Measurements from ENCODE around the gene MSLN. TPM values are rescaled to one million over a fixed set of nuclear protein-coding genes. Genes with fewer than 3 reads are reported as not detected.

Gene MSLN
- total and polyA plus RNA-seq, 2 experiments from 2014 or later = 0.10 TPM; not detected in 1

GRCh38 chr16:779561-779960 is 19.0 kb downstream of the MSLN start:
- Histone ChIP-seq H4K20me1 (replicated peaks; ENCODE audit: insufficient read depth) (no peaks in the 10 kb centered on the region), H3K4me2 (no peak overlapping the region), H3K79me2 (replicated peaks; ENCODE audit: insufficient read depth) (no peaks in the 10 kb centered on the region), H3F3A (replicated peaks; ENCODE audit: low read depth) (peaks cover 3% of the 10 kb centered on the region; the same call in 1 of the 2 replicates), H2AFZ (no peak overlapping the region), H3K9me2 (ENCODE audit: insufficient read depth) (no peaks in the 10 kb centered on the region), H3K27ac (ENCODE audit: low read depth) (no peak overlapping the region), H3K4me1 (ENCODE audit: insufficient read depth) (no peaks in the 10 kb centered on the region), H3K27me3 (ENCODE audit: insufficient read depth) (no peaks in the 10 kb centered on the region), H3K36me3 (ENCODE audit: insufficient read depth) (no peaks in the 10 kb centered on the region), H3K4me3 (no peak overlapping the region)
- Mint-ChIP-seq H3K27me3 (ENCODE audit: insufficient read depth, low read depth, poor library complexity) (peaks cover 7% of the 10 kb centered on the region), H3K4me1 (no peaks in the 10 kb centered on the region), H3K4me3 (no peak overlapping the region), H3K36me3 (ENCODE audit: low read depth) (no peaks in the 10 kb centered on the region), H3K27ac (no peak overlapping the region), H3K9me3 (no peaks in the 10 kb centered on the region)
- TF ChIP-seq ETS1 (IDR thresholded peaks at IDR 0.05) (no peak), JUNB (IDR thresholded peaks at IDR 0.05; ENCODE audit: unreplicated experiment) (no peak), NANOG (IDR thresholded peaks at IDR 0.05; ENCODE audit: borderline replicate concordance) (no peak), STAT1 (IDR thresholded peaks at IDR 0.05; ENCODE audit: unreplicated experiment) (no peak), EZH2 (IDR thresholded peaks at IDR 0.05; ENCODE audit: low read depth, unreplicated experiment) (no peak), CREB1 (CRISPR knock-in tag; IDR thresholded peaks at IDR 0.05; ENCODE audit: low read depth) (no peak), POLR2AphosphoS5 (IDR thresholded peaks at IDR 0.05; ENCODE audit: low read depth) (no peak), ZNF114 (CRISPR knock-in tag; IDR thresholded peaks at IDR 0.05) (no peak), ZNF462 (CRISPR knock-in tag; IDR thresholded peaks at IDR 0.05) (no peak), ZNF331 (CRISPR knock-in tag; IDR thresholded peaks at IDR 0.05; ENCODE audit: low read depth) (no peak), EZH2phosphoT487 (IDR thresholded peaks at IDR 0.05; ENCODE audit: unreplicated experiment) (no peak), CTCF (conservative IDR thresholded peaks at IDR 0.05; ENCODE audit: low read depth in 2 of 2) (no peak)
- TF ChIP-seq, protein P1, sequence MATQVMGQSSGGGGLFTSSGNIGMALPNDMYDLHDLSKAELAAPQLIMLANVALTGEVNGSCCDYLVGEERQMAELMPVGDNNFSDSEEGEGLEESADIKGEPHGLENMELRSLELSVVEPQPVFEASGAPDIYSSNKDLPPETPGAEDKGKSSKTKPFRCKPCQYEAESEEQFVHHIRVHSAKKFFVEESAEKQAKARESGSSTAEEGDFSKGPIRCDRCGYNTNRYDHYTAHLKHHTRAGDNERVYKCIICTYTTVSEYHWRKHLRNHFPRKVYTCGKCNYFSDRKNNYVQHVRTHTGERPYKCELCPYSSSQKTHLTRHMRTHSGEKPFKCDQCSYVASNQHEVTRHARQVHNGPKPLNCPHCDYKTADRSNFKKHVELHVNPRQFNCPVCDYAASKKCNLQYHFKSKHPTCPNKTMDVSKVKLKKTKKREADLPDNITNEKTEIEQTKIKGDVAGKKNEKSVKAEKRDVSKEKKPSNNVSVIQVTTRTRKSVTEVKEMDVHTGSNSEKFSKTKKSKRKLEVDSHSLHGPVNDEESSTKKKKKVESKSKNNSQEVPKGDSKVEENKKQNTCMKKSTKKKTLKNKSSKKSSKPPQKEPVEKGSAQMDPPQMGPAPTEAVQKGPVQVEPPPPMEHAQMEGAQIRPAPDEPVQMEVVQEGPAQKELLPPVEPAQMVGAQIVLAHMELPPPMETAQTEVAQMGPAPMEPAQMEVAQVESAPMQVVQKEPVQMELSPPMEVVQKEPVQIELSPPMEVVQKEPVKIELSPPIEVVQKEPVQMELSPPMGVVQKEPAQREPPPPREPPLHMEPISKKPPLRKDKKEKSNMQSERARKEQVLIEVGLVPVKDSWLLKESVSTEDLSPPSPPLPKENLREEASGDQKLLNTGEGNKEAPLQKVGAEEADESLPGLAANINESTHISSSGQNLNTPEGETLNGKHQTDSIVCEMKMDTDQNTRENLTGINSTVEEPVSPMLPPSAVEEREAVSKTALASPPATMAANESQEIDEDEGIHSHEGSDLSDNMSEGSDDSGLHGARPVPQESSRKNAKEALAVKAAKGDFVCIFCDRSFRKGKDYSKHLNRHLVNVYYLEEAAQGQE (IDR thresholded peaks at IDR 0.05; ENCODE audit: unreplicated experiment) = no peak
- no peak for DNase-seq (ENCODE audit: low spot score)
- ATAC-seq = no peak
